GM18861 (cell line): ENCODE data around the gene SDSL.

ENCODE experiments used
- ATAC-seq: cut with Tn5 transposase; IDR thresholded peaks from one replicate; pipeline ENCODE4 v1.9.1; 2021; ENCODE audit not compliant: unreplicated experiment

Gene SDSL

GRCh38 chr12:113445544-113446171, 23.5 kb downstream of the SDSL start:
- no peak for ATAC-seq

GRCh38 chr12:113448873-113449272, 26.7 kb downstream of the SDSL start:
- ATAC-seq: no peak

GRCh38 chr12:113449299-113449698, 27.1 kb downstream of the SDSL start:
- ATAC-seq: no peak

GRCh38 chr12:113449839-113450238, 27.7 kb downstream of the SDSL start:
- ATAC-seq: no peak

- no peak for ATAC-seq
These were observed 30.3 kb downstream of the SDSL start for GRCh38 chr12:113452458-113452857.

- no peak for ATAC-seq
These were observed 31.1 kb downstream of the SDSL start for GRCh38 chr12:113453330-113453729.

GRCh38 chr12:113456199-113456598, 34.0 kb downstream of the SDSL start:
- ATAC-seq: no peak

GRCh38 chr12:113456761-113457160, 34.6 kb downstream of the SDSL start:
- ATAC-seq: no peak

- ATAC-seq: no peak
These were observed 35.0 kb downstream of the SDSL start for GRCh38 chr12:113457185-113457584.

GRCh38 chr12:113457710-113458109, 35.5 kb downstream of the SDSL start:
- no peak for ATAC-seq

- no peak for ATAC-seq
These were observed 37.8 kb downstream of the SDSL start for GRCh38 chr12:113459981-113460380.

GRCh38 chr12:113461666-113462065, 39.5 kb downstream of the SDSL start:
- no peak for ATAC-seq

- no peak for ATAC-seq
These were observed 40.1 kb downstream of the SDSL start for GRCh38 chr12:113462117-113462774.

GRCh38 chr12:113462998-113463745, 41.0 kb downstream of the SDSL start:
- no peak for ATAC-seq

- no peak for ATAC-seq
These were observed 41.7 kb downstream of the SDSL start for GRCh38 chr12:113463746-113464451.

GRCh38 chr12:113464452-113464775, 42.2 kb downstream of the SDSL start:
- ATAC-seq: no peak

GRCh38 chr12:113464852-113465719, 42.9 kb downstream of the SDSL start:
- ATAC-seq: no peak

GRCh38 chr12:113465808-113466453, 43.8 kb downstream of the SDSL start:
- ATAC-seq: no peak

GRCh38 chr12:113466454-113467141, 44.4 kb downstream of the SDSL start:
- ATAC-seq: no peak

GRCh38 chr12:113467142-113467501, 44.9 kb downstream of the SDSL start:
- no peak for ATAC-seq
